Effector memory CD4-positive, alpha-beta T cell (primary cell): Measurements from ENCODE around the gene FZD1.

Experiments used
- DNase-seq, 3 donors: peaks; one replicate each; pipeline ENCODE4 v3.0.0-alpha.2; 2020
- H3K27ac ChIP-seq: 2 replicates; pipeline ENCODE4 v1.7.0; 2013; ENCODE audit warnings: mild to moderate bottlenecking, low read length, moderate library complexity; ENCODE audit not compliant: insufficient read depth, poor library complexity, severe bottlenecking
- H3K27me3 ChIP-seq: replicated peaks from 2 replicates; pipeline ENCODE4 v1.7.0; 2013; ENCODE audit warnings: mild to moderate bottlenecking, low read length; ENCODE audit not compliant: insufficient read depth, control insufficient read depth, poor library complexity, severe bottlenecking
- H3K36me3 ChIP-seq: 2 replicates; pipeline ENCODE4 v1.7.0; 2013; ENCODE audit warnings: mild to moderate bottlenecking, low read length, moderate library complexity; ENCODE audit not compliant: control insufficient read depth, insufficient read depth
- H3K4me1 ChIP-seq: 2 replicates; pipeline ENCODE4 v1.7.0; 2013; ENCODE audit warnings: low read length, mild to moderate bottlenecking; ENCODE audit not compliant: control insufficient read depth, insufficient read depth, poor library complexity, severe bottlenecking
- H3K4me3 ChIP-seq: 2 replicates; pipeline ENCODE4 v1.7.0; 2013; ENCODE audit warnings: low read length, low read depth, mild to moderate bottlenecking; ENCODE audit not compliant: insufficient read depth, poor library complexity, severe bottlenecking
- H3K9me3 ChIP-seq: 2 replicates; pipeline ENCODE4 v1.7.0; 2013; ENCODE audit warnings: mild to moderate bottlenecking, low read length, moderate library complexity; ENCODE audit not compliant: control insufficient read depth

Gene FZD1

GRCh38 chr7:91264924-91265681, 870 bp downstream of the FZD1 start:
- Histone ChIP-seq H3K27me3 (no peaks in the 10 kb centered on the region), H3K9me3 (no peaks in the 10 kb centered on the region), H3K27ac (no peak overlapping the region), H3K4me3 (peak overlapping the region; percentile 49), H3K36me3 (no peaks in the 10 kb centered on the region), H3K4me1 (no peaks in the 10 kb centered on the region)
- no peak for DNase-seq

DNA sequence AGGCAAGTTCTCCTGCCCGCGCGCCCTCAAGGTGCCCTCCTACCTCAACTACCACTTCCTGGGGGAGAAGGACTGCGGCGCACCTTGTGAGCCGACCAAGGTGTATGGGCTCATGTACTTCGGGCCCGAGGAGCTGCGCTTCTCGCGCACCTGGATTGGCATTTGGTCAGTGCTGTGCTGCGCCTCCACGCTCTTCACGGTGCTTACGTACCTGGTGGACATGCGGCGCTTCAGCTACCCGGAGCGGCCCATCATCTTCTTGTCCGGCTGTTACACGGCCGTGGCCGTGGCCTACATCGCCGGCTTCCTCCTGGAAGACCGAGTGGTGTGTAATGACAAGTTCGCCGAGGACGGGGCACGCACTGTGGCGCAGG, 1.4 kb downstream of the FZD1 start:
- Histone ChIP-seq H3K4me1 (no peaks in the 10 kb centered on the region), H3K4me3 (no peak overlapping the region), H3K36me3 (no peaks in the 10 kb centered on the region), H3K9me3 (no peaks in the 10 kb centered on the region), H3K27me3 (no peaks in the 10 kb centered on the region), H3K27ac (no peak overlapping the region)
- no peak for DNase-seq

- Histone ChIP-seq H3K36me3 (no peaks in the 10 kb centered on the region), H3K9me3 (no peaks in the 10 kb centered on the region), H3K4me3 (no peak overlapping the region), H3K27me3 (no peaks in the 10 kb centered on the region), H3K27ac (no peak overlapping the region), H3K4me1 (no peaks in the 10 kb centered on the region)
- DNase-seq = no peak
Measured at GRCh38 chr7:91266067-91266688, 1.9 kb downstream of the FZD1 start.

DNA sequence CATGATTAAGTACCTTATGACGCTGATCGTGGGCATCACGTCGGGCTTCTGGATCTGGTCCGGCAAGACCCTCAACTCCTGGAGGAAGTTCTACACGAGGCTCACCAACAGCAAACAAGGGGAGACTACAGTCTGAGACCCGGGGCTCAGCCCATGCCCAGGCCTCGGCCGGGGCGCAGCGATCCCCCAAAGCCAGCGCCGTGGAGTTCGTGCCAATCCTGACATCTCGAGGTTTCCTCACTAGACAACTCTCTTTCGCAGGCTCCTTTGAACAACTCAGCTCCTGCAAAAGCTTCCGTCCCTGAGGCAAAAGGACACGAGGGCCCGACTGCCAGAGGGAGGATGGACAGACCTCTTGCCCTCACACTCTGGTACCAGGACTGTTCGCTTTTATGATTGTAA, 2.5 kb downstream of the FZD1 start:
- no peaks in the 10 kb centered on the region for H3K9me3 ChIP-seq
- H3K4me1 ChIP-seq = no peaks in the 10 kb centered on the region
- DNase-seq = no peak
- H3K36me3 ChIP-seq = no peaks in the 10 kb centered on the region
- H3K4me3 ChIP-seq = no peak overlapping the region
- H3K27ac ChIP-seq = no peak overlapping the region
- H3K27me3 ChIP-seq = no peaks in the 10 kb centered on the region

- H3K4me3 ChIP-seq = no peak overlapping the region
- no peak overlapping the region for H3K27ac ChIP-seq
Measured at GRCh38 chr7:91267171-91267955, 3.1 kb downstream of the FZD1 start.

DNA sequence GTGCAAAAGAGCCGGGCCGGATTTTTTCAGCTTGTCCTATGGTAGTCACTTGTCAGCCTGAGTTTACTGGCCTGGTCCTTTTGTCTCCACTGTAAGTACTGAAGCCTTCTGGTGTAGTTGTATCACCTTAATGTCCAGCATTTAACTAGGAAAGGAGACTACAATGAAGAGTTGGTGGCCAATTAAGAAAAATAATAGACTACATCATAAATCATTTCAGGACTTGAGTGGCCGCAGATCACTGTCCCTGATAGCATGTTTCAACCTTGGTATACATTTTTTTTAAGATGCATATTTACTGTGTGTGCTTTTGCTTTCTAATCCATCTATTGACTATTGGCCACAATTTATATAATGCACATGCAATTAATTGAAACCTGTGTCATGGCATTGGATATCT, 6.1 kb downstream of the FZD1 start:
- DNase-seq = no peak
- H3K27me3 ChIP-seq = no peaks in the 10 kb centered on the region
- no peaks in the 10 kb centered on the region for H3K4me1 ChIP-seq
- no peak overlapping the region for H3K4me3 ChIP-seq
- H3K27ac ChIP-seq = no peak overlapping the region
- no peaks in the 10 kb centered on the region for H3K36me3 ChIP-seq
- no peaks in the 10 kb centered on the region for H3K9me3 ChIP-seq

More at GRCh38 chr7:91267171-91267955, 3.1 kb downstream of the FZD1 start:
- H3K27me3 ChIP-seq = no peaks in the 10 kb centered on the region
- no peaks in the 10 kb centered on the region for H3K36me3 ChIP-seq
- no peaks in the 10 kb centered on the region for H3K9me3 ChIP-seq
- DNase-seq = no peak
- no peaks in the 10 kb centered on the region for H3K4me1 ChIP-seq

- Histone ChIP-seq H3K4me1 (no peaks in the 10 kb centered on the region), H3K4me3 (no peak overlapping the region), H3K27me3 (no peaks in the 10 kb centered on the region), H3K27ac (no peak overlapping the region), H3K9me3 (no peaks in the 10 kb centered on the region), H3K36me3 (no peaks in the 10 kb centered on the region)
- no peak for DNase-seq
Measured at GRCh38 chr7:91276909-91277308, 12.7 kb downstream of the FZD1 start.

DNA sequence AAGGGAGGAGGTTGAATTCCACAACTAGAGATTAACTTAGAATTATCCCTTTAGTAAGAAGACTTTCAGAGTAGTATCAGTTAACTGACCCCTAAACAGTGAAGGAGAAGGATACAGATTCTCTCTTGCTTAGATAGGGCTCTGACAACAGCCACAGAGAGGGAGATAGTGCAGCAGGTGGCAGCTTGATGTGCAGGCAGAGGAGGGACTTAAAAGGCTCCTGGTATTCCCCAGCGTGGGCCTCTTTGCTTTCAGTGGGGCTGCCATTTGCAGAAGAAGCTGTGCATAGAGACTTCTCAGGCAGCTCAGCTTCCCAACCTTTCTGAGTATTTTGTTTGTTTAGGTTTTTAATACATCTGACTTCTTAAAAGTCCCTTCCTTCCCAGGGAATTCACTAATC, 16.0 kb downstream of the FZD1 start:
- no peaks in the 10 kb centered on the region for H3K27me3 ChIP-seq
- H3K4me3 ChIP-seq = no peak overlapping the region

GRCh38 chr7:91280604-91281003, 16.4 kb downstream of the FZD1 start:
- Histone ChIP-seq H3K4me3 (no peak overlapping the region), H3K9me3 (no peaks in the 10 kb centered on the region), H3K27ac (no peak overlapping the region), H3K36me3 (no peaks in the 10 kb centered on the region), H3K4me1 (no peaks in the 10 kb centered on the region), H3K27me3 (no peaks in the 10 kb centered on the region)
- DNase-seq = no peak

More for the DNA sequence above, 16.0 kb downstream of the FZD1 start:
- Histone ChIP-seq H3K9me3 (no peaks in the 10 kb centered on the region), H3K27ac (no peak overlapping the region), H3K4me1 (no peaks in the 10 kb centered on the region), H3K36me3 (no peaks in the 10 kb centered on the region)
- no peak for DNase-seq
